Cardiac fibroblast (primary cell): ENCODE measurements around the gene PRM1.

Experiments used
- DNase-seq, 2 donors: peaks; one replicate each; pipeline versions ENCODE4 v3.0.0 to v3.0.0-alpha.2; 2010; ENCODE audit warnings: low read depth in 2 of 2
- H3K4me3 ChIP-seq, 2 donors: replicated peaks in 1 of 2; 1 replicate in 1 of 2; 2 replicates in 1 of 2; pipeline ENCODE4 v1.5.1; 2011; ENCODE audit warnings: low read depth in 2 of 2, low read length in 2 of 2, mild to moderate bottlenecking in 2 of 2, moderate library complexity in 1 of 2
- CTCF ChIP-seq: IDR thresholded peaks from one replicate; pipeline ENCODE4 v1.5.1; 2011; ENCODE audit warnings: low read depth, mild to moderate bottlenecking, low read length, inconsistent platforms

The PRM1 gene

GRCh38 chr16:11255737-11256660, 25.1 kb downstream of the PRM1 start, which contains the start of gene SOCS1:
TSS of gene SOCS1 (minus strand) at chr16:11256204. CDS start at chr16:11255478, 726 bp downstream.
- peak; percentile 42 for TF ChIP-seq CTCF
- peak within 1 kb of the TSS; percentile 76 for H3K4me3 ChIP-seq

GRCh38 chr16:11254913-11255736, 26.0 kb downstream of the PRM1 start:
- peak; percentile 37 to 46 for DNase-seq
- H3K4me3 ChIP-seq = peak overlapping the region; percentile 68 to 76
- no peak for TF ChIP-seq CTCF

More at GRCh38 chr16:11255737-11256660, 25.1 kb downstream of the PRM1 start, which contains the start of gene SOCS1:
- DNase-seq = peak; percentile 85 to 94

GRCh38 chr16:11253995-11254912, 26.9 kb downstream of the PRM1 start:
- DNase-seq = no peak
- H3K4me3 ChIP-seq = peak overlapping the region; percentile 68 to 76
- TF ChIP-seq CTCF = no peak

- peak in 1 of 2 donors; percentile 30 for DNase-seq
- no peak for TF ChIP-seq CTCF
- H3K4me3 ChIP-seq = peak overlapping the region; percentile 68 to 76
Observed at GRCh38 chr16:11253009-11253994, 27.8 kb downstream of the PRM1 start.

GRCh38 chr16:11252482-11252931, 28.6 kb downstream of the PRM1 start:
- H3K4me3 ChIP-seq = no peak overlapping the region
- no peak for TF ChIP-seq CTCF
- no peak for DNase-seq
